Fibroblast of peridontal ligament (primary cell): Measurements from ENCODE around the gene SPOCK1.

Experiments used
- DNase-seq: peaks from one replicate; pipeline ENCODE4 v3.0.0-alpha.2; 2010; ENCODE audit errors: extremely low read depth

The SPOCK1 gene

DNA sequence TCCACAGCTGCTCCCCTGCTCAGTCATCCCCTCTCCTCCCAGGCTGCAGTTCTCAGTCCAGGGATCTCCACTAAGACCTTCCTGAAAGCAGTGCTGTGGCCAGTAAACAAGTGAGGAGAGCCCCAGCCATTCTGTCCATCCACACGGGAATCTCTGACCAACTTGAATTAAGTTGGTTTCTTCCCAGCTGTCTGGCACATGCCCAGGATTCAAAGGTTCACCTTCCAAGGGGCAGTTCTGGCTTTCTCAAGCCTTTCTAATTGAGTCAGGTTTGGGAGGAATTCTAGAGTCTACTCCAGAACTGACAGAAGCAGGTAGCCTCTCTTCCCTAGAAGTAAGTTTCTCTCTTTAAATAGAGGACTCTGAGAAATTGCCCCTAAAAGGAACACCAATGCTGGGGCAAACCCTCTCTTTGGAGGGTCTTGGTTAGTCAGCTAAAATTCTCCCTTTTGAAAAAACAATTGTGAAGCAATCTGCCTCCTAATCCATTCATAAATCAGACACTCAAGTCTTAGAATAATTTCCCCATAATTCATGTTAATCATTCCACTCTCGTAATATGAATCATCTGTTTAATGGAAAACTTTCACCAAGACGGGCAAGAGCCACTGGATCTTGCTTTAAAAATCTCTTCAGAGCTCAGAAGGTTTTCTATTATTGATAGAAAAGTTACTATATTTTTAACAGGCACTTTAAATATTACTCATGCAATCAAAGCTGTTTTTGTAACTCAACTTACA is 133.8 kb downstream of the SPOCK1 start:
- no peak for DNase-seq

DNA sequence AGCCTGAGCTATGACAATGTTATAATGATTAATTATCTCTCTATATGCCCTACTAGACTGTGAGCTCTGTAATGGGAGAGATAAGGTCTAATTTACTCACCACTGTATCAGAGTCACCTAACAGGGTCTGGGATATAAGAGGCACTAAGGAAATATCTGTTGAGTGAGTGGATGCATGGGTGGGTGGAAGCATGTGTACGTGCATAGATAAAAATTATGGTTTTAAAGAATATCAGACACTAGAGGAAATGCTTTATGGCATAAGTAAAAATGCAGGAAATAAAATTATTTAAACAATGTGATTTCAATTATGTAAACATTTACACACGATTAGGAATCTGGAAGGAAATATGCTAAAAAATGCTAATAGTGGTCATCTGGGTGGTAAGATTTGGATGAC is 137.8 kb downstream of the SPOCK1 start:
- no peak for DNase-seq

DNA sequence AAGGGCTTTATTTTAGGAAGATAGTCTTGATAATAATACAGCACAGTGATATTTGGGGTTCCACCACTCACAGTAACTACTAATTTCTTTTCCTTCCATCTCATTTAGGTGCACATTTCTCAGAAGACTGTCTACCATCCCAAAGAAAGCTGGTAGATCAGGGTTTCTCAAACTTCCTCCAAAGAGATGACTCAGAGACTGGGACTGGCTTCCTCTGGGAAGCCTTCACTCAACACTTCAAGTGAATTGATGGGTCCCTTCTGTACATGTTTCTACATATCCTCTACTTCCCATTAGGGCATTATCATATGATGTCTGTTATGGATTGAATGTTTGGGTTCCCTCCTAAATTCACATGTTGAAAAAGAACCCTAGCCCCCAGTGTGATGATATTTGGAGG is 138.5 kb downstream of the SPOCK1 start:
- no peak for DNase-seq

DNA sequence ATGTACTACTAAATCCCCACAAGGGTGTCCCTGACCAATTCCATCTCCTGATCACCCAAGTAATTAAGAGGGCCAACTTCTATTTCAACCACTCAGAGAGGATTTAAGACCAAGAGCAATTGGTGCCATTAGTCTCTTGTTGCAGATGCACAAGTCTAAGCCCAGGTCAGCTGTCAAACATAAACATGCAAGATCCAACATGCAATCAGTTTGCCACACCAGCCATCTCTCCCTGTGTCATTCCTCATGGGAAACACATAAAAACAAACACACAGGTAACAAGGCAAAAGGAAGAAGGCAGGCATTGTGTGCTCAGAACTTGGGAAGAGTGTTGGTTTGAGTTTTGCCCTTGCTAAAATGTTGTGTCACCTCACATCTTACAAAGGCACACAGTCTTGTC is 139.2 kb downstream of the SPOCK1 start:
- no peak for DNase-seq

DNA sequence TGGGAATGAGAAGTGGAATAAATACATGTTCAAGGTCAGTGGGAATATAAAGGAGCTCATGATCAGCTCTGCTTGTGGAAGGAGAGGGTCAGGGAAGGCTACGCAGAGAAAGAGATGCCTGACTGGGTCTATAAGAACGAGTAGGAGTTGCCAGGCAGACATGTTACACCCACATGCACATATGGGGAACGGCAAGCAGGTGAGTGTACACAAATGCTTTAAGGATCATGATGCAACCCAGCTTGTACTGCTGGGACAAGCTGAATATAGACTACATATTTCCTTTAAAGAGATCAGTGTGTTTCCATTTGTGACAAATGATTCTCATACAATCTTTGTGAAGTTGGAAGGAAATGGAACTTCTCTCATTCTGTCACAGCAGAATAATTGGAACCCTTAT is 141.7 kb downstream of the SPOCK1 start:
- no peak for DNase-seq

DNA sequence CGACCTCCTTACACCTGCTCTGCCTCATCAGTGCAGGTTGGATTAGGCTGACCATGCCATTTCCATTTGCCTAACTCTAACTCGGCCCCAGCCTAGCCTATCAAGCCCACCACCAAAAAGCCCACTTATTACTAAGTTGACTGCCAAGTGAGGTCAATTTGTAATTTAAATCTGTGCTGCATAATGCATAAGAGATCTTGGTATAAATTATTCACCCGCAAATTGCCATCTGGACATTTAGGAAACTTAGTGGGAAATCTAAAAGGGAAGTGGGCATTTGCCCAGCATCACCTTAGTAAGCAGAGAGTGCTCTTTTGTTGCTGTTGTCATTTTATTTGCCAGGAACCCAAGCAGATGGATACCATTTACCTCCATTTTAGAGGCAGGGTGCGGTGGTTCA is 143.0 kb downstream of the SPOCK1 start:
- DNase-seq: no peak

DNA sequence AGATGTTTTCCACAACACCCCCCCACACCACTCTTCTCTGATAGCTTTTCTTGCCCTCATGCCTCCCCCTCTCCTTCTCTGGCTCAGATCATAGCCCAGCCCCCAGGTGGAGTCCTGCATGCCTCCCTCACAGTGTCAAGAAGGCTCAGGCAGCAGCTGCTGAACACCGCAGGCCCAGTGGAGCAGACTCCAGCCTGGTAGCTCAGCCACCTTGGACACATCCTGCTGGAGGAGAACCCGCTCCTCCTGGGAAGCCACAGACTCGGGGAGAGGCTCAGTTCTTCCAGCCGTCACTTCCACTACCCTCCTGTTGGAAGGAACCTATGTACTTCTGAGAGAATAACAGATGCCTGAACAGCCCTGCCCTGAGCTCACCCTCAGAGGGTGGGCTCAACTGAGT is 143.4 kb downstream of the SPOCK1 start:
- DNase-seq: no peak

DNA sequence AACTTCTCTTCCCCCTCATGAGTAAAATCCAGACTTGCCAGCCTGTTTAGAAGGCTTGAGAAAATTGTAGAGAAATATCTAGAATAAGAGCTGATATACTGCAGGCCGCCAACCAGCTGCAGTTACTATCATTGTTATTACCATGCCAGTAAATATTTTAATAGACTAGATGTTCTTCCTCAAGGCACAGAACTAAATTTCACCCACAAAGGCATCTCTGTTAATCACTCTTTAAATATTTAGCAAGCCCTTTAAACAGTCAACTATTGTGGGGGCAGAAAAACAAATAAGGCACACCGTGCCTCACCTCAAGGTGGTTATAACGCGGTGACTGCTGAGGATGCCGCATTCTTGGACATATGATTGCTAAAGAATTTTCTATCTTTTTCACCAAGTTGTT is 147.0 kb downstream of the SPOCK1 start:
- no peak for DNase-seq

DNA sequence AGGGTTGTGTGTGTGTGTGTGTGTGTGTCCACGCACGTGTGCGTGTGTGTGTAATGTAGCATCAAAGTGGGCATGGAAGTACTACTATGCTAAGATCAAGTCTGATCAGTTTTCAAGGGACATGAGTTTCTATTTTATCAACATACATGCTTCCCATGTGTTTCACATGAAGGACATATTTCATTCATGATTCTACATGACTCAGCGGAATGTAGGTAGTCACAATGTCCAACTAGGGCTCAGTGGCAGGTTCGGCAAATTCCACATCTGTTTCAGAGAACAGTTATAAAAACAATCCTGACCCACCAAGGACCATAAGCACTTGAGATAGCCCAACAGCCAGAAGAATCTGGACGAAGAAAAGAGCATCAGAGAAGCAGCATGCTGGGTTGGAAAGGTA is 148.3 kb downstream of the SPOCK1 start:
- DNase-seq: no peak

DNA sequence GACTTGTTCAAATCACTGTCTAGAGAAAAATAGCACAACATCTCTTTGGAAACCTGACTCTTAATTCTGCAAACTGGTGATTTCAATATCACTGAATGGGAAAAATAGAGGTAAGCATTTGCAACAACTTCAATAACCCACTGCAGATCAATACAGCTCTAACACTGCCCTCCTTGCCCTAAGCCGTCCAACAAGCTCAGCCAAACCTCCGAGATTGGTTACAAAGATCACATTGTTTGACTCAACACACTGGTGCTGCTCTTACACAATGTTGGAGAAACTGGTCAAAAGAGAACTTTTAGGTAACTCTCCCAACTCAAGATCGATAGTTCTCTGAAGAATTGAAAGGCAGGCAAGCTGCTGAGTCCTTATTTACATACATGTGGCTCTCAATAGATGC is 150.4 kb downstream of the SPOCK1 start:
- DNase-seq: no peak

DNA sequence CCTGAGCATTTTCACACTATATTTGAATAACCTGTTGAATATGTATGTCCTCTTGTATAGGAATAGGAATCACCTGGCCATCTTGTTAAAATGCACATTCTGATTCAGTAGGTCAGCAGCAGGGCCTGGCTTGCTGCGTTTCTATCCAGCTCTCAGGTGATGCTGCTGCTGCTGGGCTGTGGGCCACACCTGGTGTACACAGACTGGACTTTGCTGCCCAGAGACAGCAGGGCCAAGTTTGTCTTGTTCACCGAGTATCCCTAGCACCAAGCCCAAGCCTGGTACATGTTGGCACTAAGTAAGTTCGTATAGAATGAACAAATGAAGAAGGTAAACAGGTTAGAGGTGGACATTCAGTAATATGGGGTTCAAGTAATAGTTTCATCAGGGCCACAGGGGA is 151.3 kb downstream of the SPOCK1 start:
- no peak for DNase-seq

DNA sequence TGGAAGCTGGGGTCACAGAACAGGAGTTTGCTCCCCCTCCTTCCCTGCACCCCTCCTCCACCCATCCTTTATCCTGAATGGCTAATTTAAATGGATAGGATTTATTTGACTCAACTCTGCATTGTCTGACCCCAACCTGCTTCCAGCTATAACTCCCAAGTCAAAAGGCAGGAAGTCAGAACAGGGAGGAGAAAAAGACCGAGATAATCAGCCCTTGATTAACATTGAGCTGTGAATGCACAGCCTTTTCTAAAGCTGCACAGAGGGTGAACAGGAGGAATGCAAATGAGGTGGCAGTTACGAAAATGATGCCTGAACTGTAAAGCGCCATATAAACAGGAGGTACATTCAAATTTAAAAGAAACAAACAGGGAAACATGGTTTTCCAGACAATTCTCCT is 152.8 kb downstream of the SPOCK1 start:
- DNase-seq: no peak

DNA sequence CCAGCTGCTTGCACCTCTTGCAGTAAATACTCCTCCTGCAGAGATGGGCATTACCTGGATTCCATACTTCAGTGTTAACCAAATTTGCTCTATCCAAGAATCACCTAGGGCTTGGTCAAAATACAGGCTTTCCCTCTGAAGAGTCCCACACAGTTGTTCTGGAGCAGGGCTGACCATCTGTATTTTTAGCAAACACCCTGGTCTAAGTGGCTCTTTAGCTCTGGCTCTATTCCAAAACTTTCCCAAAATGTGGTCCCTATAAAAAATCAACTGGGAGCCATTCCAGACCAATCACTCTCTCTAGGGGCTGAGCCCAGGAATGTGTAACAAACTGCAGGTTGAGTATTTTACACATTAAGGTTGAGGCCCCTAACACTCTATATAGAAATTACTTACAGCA is 153.7 kb downstream of the SPOCK1 start:
- no peak for DNase-seq

DNA sequence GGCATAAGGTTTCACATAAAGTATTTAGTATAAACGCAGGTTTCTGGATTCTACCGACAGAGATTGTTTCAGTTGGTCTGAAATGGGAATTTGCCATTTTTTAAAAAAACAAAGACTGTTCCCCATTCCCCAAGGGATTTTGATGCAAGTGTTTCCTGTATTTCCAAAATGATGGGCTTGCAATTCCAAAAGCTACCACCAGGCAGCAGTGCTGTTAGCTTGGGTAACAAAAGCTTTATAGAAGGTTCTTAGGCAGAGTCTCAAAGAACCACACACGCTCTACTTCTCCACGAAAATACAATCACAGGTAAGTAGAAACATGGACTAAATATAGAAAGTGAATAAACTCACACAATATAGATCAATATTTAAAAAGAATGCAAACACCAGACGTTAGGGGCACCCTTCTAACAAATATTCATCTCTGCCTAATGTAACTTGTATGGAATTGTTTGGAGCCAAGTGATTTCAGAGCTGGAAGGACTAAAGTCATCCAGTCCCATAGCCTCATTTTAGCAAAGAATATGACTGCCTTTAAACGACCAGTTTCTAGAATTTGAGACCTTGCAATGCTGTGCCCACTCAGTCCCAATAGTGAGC is 154.3 kb downstream of the SPOCK1 start:
- DNase-seq: peak; percentile 83

DNA sequence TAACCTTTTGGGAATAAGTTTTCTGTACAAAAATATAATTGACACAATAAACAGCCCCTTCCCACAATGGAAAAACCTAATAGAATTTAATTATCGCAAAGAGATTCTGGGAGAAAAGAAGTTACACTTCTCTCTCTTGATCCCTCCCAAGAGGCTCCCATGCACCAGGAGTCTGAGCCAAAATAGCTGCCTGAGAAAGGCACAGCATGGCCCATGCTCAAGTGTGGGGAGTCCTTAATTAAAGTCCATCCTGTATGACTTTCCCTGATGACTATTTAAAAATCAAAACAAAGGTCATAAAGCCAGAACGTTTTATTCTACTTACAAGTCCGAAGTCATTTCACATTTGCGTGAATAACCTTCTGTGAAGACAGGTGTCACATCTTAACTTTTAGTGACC is 155.1 kb downstream of the SPOCK1 start:
- DNase-seq: no peak

DNA sequence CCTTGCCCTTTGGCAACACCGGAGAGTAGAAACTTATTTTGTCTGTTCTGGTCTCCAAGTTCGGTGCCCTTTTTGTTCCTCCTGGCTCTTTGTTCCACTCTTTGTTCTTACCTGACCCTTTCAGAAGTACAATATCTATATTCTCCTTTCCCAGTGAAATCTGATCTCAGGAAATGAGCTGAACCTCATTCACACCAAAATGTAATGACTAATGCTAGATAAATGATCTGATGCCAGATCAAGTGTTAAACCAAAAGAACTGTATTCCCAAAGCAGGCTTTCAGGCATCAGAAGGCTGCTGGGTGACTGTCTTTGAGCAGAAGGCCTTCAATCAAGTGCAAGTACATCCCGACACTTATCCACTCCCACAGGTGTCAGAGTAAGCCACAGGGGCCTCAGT is 156.4 kb downstream of the SPOCK1 start:
- no peak for DNase-seq

DNA sequence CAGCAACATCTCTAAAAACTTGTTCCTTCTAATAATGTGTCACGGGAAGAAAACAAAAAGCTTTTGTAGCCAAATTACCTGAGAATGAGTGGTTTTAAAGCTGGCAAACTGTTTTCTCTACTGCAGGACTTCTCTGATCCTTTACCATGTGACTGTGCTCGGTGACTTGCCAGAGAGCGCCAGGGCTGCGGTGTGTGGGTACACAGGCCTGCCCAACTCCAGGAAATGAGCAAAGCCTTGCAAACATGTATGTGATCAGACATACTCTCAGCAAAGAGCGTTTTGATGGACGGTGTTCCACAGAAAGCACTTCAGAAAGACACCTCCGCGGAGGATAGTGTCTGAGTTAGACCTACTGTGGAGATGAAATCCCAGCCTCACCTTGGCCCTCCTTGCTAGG is 157.3 kb downstream of the SPOCK1 start:
- no peak for DNase-seq

DNA sequence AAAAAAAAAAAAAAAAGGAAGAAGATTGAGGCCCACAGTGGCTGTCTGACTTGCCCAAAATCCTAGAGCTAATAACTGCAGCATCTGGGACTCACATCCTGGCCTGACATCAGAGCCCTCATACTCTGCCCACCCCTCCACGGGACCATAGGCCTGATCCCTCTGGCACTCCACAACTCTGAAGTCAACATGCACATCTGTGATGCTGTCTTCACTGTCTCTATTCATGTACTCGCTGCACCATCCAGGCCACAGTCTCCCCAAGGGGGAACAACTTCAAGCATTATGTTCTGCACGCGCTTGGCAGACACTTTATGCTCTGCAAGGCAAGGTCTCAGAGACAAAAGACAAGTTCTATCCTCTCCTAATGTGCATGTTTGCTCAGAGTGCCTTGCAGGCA is 158.2 kb downstream of the SPOCK1 start:
- no peak for DNase-seq

DNA sequence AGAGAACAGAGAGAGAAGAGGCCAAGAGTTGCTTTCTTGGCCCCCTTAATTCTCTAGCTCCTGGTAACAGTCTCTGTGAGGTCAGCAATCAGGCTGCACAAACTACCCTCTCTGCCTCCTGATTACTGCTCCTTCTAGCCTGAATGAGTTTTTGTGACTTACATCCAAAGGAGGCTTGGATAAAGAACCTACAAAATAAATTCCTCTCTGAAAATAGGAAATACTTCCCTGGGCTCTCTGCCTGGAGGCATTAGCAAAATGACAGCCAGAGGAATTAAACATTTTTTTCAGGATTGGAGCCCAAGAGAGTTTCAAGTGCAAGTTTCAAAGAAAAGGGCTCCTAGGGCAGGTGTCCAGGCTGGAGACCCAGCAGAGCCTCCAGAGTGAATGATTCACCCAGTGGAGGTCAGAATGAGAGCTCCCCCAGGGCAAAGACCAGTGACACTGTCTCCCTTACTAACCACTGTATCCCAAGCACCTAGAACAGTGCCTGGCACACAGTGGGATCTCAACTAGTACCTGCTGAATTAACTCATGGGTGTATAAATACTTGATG is 162.5 kb downstream of the SPOCK1 start:
- DNase-seq: no peak

DNA sequence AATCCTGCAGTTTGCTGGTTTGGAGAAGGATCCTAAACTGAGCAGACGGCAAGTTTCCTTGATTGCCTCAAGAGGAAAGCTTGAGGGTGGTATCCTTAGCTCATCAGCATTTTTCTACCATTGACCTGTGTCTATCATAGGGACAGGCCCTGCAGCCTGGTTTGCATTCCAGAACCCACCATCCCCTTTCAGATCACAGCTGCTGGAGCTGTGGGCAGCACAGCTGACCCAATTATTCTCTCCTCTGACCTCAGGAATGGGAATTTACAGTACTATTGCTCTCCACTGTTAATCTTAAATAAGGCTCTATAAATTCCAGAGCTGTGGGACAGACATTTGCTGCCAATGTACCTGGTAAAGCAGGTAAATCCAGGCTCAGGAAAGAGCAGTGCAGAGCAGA is 163.0 kb downstream of the SPOCK1 start:
- no peak for DNase-seq

DNA sequence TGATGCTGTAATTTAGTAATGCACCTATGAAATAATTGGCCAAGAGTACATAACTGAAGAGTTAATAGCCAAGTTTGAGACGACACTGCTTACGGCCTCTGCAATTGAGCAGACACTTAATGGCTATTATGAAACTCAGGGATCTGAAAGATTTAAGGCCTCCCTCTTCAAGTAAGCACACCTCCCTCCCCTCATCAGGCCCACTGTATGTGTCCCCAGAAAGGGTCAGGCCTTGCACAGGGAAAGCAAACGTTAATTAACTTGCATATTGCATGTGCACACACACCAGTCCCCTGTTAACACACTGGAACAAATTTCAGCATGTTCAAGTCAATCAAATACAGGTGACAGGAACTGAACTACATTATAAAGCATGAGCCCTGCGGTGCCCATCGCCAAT is 163.6 kb downstream of the SPOCK1 start:
- no peak for DNase-seq

DNA sequence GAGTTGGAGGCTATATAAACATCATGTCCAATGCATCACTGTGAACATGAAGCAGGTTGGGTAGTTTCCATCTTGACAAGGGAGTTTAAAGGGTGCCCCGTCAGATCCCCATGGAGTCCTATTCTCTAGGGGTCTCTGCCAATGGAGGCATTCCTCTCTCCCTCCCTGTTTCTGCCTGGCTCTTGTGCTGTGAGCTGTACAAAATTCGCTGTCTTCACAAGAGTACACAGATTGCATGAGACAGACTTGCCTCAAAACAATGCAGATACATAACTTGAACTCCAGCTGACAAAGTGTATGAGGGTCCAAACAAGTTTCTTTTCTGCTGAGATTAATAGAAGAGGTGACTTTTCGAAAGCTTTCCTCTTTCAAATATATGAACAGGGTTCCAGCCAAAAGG is 165.2 kb downstream of the SPOCK1 start:
- DNase-seq: no peak

DNA sequence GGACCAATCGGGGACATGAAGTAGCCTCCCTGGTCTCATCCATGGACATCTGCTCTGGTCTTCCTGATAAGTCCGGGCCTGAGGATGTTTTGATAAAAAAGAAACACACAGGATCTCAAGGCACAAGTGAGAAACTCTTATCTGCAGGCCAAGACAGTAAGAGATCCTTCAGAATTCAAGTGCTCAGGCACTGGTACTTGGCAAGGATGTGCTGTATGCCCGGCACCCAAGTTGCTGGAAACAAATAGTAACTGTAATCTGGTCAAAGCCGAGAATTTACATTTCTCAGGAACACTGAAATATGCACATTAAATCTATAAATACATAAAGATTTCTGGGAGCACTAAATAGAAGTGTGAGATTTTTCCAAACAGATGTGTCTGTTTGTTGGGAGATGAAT is 165.7 kb downstream of the SPOCK1 start:
- DNase-seq: no peak

DNA sequence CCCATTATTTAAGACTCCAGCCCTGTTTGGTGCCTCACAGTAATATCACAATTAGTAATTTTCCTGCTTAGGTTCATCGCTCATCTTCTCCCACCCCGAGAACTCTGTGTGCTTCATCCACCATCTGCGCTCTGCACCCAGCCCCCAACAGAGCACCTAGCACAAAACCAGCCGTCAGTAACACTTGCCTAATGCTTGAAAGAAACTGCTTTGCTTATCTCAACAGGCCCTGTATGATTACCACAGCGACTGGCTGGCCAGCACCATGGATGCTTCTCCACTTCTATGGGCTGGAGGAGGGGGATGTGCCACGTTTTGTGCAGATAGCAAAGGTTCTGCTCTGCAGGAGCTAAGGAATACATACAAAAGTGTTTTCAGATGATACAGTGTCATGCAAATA is 166.8 kb downstream of the SPOCK1 start:
- DNase-seq: no peak
